Caco-2 (cell line): ENCODE data around the gene COL4A4. TPM values are rescaled to one million over a fixed set of nuclear protein-coding genes. Genes with fewer than 3 reads are reported as not detected.

Source experiments
- BruUV-seq: library from RNA; stranded (reverse); fragments of 400-500 nt; replicated peaks from 2 replicates; lab custom pipeline; 2021; lab: Mats Ljungman, UMichigan
- CTCF ChIA-PET: fragments of 300-600 bp; sonication (Branson Sonifier 250); formaldehyde crosslinking; loops from one replicate; lab custom pipeline; 2022; ENCODE audit warnings: antibody characterized with exemption; lab: Charles Lee
- POLR2A ChIA-PET: fragments of 300-600 bp; sonication (Branson Sonifier 250); formaldehyde crosslinking; loops from one replicate; lab custom pipeline; 2022; ENCODE audit warnings: antibody characterized with exemption; lab: Charles Lee
- DNase-seq, 2 experiments: peaks; one replicate each; pipeline versions ENCODE4 v3.0.0 to v3.0.0-alpha.2; 2020 to 2022
- H3K27me3 ChIP-seq: replicated peaks from 2 replicates; pipeline ENCODE4 v1.6.0; 2011; ENCODE audit warnings: low read length; ENCODE audit not compliant: control insufficient read depth, insufficient read depth
- H3K36me3 ChIP-seq: 2 replicates; pipeline ENCODE4 v1.5.1; 2011; ENCODE audit warnings: low read length; ENCODE audit not compliant: control insufficient read depth, insufficient read depth
- H3K4me1 ChIP-seq: fragments of 250-450 bp; sonication (Bioruptor Pico); 2 replicates; pipeline ENCODE4 v1.5.1; 2020; ENCODE audit warnings: mild to moderate bottlenecking
- H3K4me3 ChIP-seq: 2 replicates; pipeline ENCODE4 v1.5.1; 2011; ENCODE audit warnings: low read depth, mild to moderate bottlenecking, control low read depth, low read length
- H3K9me3 ChIP-seq: fragments of 250-450 bp; sonication (Bioruptor Pico); 2 replicates; pipeline ENCODE4 v1.5.1; 2020; ENCODE audit warnings: mild to moderate bottlenecking, moderate library complexity
- H3K27ac Mint-ChIP-seq: one replicate; pipeline ENCODE4 v1.8.0; 2022; ENCODE audit warnings: mixed read lengths; ENCODE audit not compliant: unreplicated experiment
- H3K27me3 Mint-ChIP-seq: one replicate; pipeline ENCODE4 v1.8.0; 2022; ENCODE audit warnings: mixed read lengths; ENCODE audit not compliant: insufficient read depth, unreplicated experiment
- H3K36me3 Mint-ChIP-seq: one replicate; pipeline ENCODE4 v1.8.0; 2022; ENCODE audit warnings: mild to moderate bottlenecking, mixed read lengths; ENCODE audit not compliant: insufficient read depth, unreplicated experiment
- H3K4me1 Mint-ChIP-seq: one replicate; pipeline ENCODE4 v1.8.0; 2022; ENCODE audit warnings: low read depth, mixed read lengths; ENCODE audit not compliant: unreplicated experiment
- H3K4me3 Mint-ChIP-seq: one replicate; pipeline ENCODE4 v1.8.0; 2022; ENCODE audit warnings: mild to moderate bottlenecking, moderate library complexity, mixed read lengths; ENCODE audit not compliant: unreplicated experiment
- H3K9me3 Mint-ChIP-seq: one replicate; pipeline ENCODE4 v1.8.0; 2022; ENCODE audit warnings: mixed read lengths; ENCODE audit not compliant: unreplicated experiment
- CTCF ChIP-seq, 2 experiments: fragments of 200-600 bp in 1 of 2; IDR thresholded peaks; 1 replicate in 1 of 2; 2 replicates in 1 of 2; pipeline versions ENCODE4 v1.5.1 to v1.8.0; 2011 to 2022; ENCODE audit warnings: antibody characterized with exemption in 1 of 2, control low read depth in 1 of 2, inconsistent platforms in 1 of 2, low read depth in 1 of 2, low read length in 1 of 2, mild to moderate bottlenecking in 1 of 2, moderate library complexity in 1 of 2; ENCODE audit not compliant: insufficient read depth in 1 of 2, severe bottlenecking in 1 of 2, unreplicated experiment in 1 of 2
- intact Hi-C: fragments of 100-400 bp; cut with micrococcal nuclease; formaldehyde crosslinking; loops from one replicate; pipeline ENCODE4 v1.10.0; 2022; ENCODE audit not compliant: unreplicated experiment
- total RNA-seq: library from RNA; stranded (reverse); gene quantifications from 2 replicates; pipeline ENCODE4 v1.2.3, GENCODE V29; 2022

The COL4A4 gene
- total RNA-seq, 1 experiment from 2014 or later = 8.7 TPM

DNA sequence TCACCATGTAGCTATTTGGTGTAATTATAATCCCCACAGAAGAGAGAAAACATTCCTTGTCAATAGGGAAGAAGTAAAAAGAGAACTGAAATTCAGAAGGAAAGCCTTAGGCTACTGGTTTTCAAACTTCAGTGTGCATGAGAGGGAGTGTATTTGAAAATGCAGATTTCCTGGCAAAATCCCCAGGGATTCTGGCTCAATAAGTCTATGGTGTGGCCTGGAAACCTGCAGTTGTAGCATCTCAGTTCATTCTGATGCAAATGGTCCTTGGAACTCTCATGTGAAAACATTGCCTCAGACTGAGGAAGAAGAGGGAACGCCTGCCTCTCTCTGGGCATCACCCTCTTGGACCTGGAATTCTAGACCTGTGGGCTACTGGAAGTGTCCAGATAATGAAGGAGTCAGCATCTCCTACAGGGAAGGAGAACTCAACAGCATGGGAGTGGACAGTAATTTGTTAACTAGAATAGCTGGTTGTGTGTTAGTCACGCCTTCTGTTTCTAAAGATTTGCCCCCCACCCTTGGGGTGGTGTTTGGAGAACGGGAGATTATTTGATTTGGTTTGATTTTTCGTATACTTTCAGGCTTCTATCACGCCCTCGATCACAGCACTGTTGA is 21.7 kb upstream of the COL4A4 start:
- H3K9me3 Mint-ChIP-seq = no peaks in the 10 kb centered on the region
- DNase-seq = no peak
- no peak for TF ChIP-seq CTCF (IDR thresholded peaks at IDR 0.05; ENCODE audit: insufficient read depth in 1 of 2, low read depth in 1 of 2, low read length in 1 of 2, severe bottlenecking in 1 of 2, unreplicated experiment in 1 of 2)
- H3K27me3 Mint-ChIP-seq = no peaks in the 10 kb centered on the region
- ChIA-PET POLR2A (no interaction called here), CTCF (no interaction called here)
- H3K27me3 ChIP-seq = no peaks in the 10 kb centered on the region
- intact Hi-C loops = no loop called here
- no peak overlapping the region for H3K4me3 ChIP-seq
- no peaks in the 10 kb centered on the region for H3K9me3 ChIP-seq
- H3K4me1 Mint-ChIP-seq = peaks cover 11% of the 10 kb centered on the region
- H3K27ac Mint-ChIP-seq = no peak overlapping the region
- H3K4me1 ChIP-seq = no peaks in the 10 kb centered on the region
- H3K36me3 ChIP-seq = no peaks in the 10 kb centered on the region
- H3K4me3 Mint-ChIP-seq = no peak overlapping the region
- no TSS peak for BruUV-seq
- H3K36me3 Mint-ChIP-seq = no peaks in the 10 kb centered on the region

GRCh38 chr2:227183657-227184367 is 19.8 kb upstream of the COL4A4 start:
- CTCF ChIA-PET = no interaction called here
- no peak for TF ChIP-seq CTCF (IDR thresholded peaks at IDR 0.05; ENCODE audit: insufficient read depth in 1 of 2, low read depth in 1 of 2, low read length in 1 of 2, severe bottlenecking in 1 of 2, unreplicated experiment in 1 of 2)
- DNase-seq = no peak
- BruUV-seq = no TSS peak
- H3K4me3 ChIP-seq = no peak overlapping the region
- no peaks in the 10 kb centered on the region for H3K9me3 Mint-ChIP-seq
- no peaks in the 10 kb centered on the region for H3K27me3 Mint-ChIP-seq
- no peaks in the 10 kb centered on the region for H3K27me3 ChIP-seq
- H3K36me3 Mint-ChIP-seq = no peaks in the 10 kb centered on the region
- intact Hi-C loops = loop anchor here (1.0 kb wide), 1 partner anchor 20 kb away; the partner anchor contains the start of genes COL4A3 and COL4A4
- H3K36me3 ChIP-seq = no peaks in the 10 kb centered on the region
- H3K4me1 Mint-ChIP-seq = peaks cover 11% of the 10 kb centered on the region
- no peaks in the 10 kb centered on the region for H3K4me1 ChIP-seq
- H3K4me3 Mint-ChIP-seq = no peak overlapping the region
- H3K9me3 ChIP-seq = no peaks in the 10 kb centered on the region
- H3K27ac Mint-ChIP-seq = no peak overlapping the region
- POLR2A ChIA-PET = no interaction called here

GRCh38 chr2:227182765-227183164 is 18.8 kb upstream of the COL4A4 start:
- BruUV-seq = no TSS peak
- H3K27ac Mint-ChIP-seq = no peak overlapping the region
- peaks cover 11% of the 10 kb centered on the region for H3K4me1 Mint-ChIP-seq
- ChIA-PET CTCF (no interaction called here), POLR2A (no interaction called here)
- intact Hi-C loops = no loop called here
- Histone ChIP-seq H3K9me3 (no peaks in the 10 kb centered on the region), H3K36me3 (no peaks in the 10 kb centered on the region), H3K4me1 (no peaks in the 10 kb centered on the region), H3K27me3 (no peaks in the 10 kb centered on the region), H3K4me3 (no peak overlapping the region)
- H3K36me3 Mint-ChIP-seq = no peaks in the 10 kb centered on the region
- H3K27me3 Mint-ChIP-seq = no peaks in the 10 kb centered on the region
- H3K9me3 Mint-ChIP-seq = no peaks in the 10 kb centered on the region
- no peak for DNase-seq
- no peak overlapping the region for H3K4me3 Mint-ChIP-seq
- TF ChIP-seq CTCF (IDR thresholded peaks at IDR 0.05; ENCODE audit: insufficient read depth in 1 of 2, low read depth in 1 of 2, low read length in 1 of 2, severe bottlenecking in 1 of 2, unreplicated experiment in 1 of 2) = no peak
